GM12872 (cell line): ENCODE measurements around the gene CCR3.

ENCODE experiments used
- TF ChIP-seq, protein P1 (sequence below): IDR thresholded peaks from 3 replicates; pipeline ENCODE4 v1.5.1; 2011; ENCODE audit warnings: low read depth, mild to moderate bottlenecking, low read length, moderate library complexity; ENCODE audit not compliant: insufficient read depth

The CCR3 gene

DNA sequence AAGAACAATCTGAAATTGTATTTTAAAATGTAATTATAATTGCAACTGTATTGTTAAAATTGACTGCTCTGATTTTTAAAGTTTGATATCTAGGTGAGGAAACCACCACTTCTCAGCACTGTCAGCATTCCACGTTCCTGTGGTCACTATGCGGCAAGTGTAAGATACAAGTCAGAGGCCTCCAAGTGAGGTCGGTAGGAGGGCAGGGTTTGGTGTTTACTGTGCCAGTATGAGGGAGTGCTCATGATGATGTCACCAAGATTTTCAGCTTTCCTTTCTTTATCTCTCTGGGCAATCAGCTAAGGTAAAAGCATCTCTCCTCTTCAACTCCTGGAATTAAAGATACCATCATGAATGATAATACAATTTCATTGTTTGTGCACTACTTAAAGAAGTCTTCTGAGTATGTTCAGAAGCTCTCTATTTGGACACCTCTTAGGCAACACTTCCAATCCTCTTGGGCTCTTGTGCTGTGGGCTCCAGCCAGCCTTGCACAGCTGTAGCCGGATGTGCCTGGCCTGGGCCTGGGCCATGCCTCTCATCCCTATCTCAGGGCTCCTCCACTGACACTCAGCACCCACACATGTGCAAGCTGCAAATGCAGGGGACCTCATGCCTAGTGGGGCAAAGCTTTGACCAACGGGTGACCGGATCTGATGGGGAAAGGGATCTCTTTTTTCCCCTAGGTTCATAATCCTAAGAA is 42.9 kb downstream of the CCR3 start:
- TF ChIP-seq, protein P1, sequence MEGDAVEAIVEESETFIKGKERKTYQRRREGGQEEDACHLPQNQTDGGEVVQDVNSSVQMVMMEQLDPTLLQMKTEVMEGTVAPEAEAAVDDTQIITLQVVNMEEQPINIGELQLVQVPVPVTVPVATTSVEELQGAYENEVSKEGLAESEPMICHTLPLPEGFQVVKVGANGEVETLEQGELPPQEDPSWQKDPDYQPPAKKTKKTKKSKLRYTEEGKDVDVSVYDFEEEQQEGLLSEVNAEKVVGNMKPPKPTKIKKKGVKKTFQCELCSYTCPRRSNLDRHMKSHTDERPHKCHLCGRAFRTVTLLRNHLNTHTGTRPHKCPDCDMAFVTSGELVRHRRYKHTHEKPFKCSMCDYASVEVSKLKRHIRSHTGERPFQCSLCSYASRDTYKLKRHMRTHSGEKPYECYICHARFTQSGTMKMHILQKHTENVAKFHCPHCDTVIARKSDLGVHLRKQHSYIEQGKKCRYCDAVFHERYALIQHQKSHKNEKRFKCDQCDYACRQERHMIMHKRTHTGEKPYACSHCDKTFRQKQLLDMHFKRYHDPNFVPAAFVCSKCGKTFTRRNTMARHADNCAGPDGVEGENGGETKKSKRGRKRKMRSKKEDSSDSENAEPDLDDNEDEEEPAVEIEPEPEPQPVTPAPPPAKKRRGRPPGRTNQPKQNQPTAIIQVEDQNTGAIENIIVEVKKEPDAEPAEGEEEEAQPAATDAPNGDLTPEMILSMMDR = no peak

DNA sequence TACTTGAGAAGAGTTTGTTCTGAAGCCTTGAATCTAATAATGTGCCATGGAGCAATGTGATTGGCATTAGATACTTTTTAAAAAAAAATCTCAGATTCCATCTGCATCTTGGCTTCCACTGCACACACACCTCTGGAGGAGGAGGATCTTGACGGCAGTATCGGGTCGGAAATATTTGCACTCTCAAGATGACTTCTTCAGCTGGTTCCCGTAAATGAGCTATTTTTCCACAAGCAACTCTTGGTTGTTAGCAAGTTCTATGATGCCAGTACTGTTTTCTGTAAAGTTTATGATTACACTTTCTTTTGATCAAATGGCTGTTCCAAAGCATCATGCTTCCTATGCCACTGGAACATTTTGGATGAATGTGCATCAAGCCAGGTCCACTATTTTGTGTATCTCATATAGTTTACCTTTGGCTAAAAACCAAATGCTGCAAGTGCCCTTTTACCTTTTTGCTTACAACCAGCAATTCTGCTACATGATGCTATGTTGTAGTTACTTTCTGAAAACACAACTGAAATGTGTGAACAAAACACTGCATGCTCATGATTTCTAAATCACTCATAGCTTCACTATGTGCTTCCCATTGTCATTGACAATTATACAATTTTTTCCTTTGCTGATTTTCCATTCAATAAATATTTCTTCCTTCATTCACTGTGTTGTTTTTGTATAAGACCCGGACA is 43.8 kb downstream of the CCR3 start:
- TF ChIP-seq, protein P1 = no peak

DNA sequence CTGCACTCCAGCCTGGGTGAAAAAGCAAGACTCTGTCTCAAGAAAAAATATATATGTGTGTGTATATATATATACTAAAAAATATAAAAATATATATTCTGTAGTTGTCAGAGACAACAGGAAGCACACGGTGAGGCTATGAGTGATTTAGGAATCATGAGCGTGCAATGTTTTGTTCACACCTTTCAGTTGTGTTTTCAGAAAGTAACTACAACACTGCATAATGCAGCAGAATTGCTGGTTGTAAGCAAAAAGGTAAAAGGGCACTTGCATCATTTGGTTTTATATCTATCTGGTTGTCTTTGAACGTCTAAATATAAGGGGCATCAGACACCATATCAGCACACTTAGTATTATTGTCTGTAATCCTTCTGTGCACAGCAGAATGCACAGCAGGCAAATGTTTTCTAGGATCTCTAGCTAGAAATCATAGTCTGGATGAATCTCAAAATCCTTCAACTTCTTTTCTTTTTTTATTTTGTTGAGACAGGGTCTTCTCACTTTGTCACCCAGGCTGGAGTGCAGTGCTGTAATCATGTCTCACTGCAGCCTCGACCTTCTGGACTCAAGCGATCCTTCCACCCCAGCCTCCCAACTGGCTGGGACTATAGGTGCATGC is 44.8 kb downstream of the CCR3 start:
- TF ChIP-seq, protein P1 = no peak

DNA sequence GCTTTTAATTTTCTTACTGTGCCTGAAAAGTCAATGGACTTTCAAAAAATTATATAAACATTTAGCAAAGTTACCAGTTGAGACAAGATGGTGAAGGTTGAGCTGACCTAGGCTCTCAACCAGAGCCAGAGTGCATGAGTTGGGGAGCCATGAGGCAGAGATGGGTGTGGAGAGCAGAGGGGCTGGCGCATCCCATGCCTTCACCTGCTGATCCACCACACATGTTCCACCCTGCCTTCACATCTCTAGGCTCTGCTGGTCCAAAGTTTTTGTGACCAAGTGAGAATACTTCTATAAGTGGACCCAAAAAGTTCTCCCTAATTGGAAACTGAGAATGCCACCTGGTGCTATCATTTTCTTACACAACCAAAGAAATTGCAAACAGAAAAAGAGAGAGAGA is 47.3 kb downstream of the CCR3 start:
- TF ChIP-seq, protein P1 = no peak

DNA sequence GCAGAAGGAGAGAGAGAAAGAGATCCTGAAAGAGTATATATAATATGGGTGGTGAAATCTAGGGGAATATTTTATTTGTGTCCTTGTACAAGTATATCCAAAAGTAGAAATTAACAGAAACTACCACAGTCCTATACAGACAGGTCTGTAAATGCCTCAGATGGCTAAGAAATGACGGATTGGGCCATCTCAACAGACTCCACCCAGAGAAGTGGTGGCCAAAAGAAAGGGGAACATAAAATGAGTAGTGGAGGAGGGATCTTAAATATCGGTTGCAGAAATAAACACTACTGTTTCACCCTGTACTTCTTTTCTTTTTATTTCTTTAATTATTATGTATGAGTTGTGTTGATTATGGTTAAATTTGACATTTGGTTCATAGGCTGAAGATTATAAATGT is 47.7 kb downstream of the CCR3 start:
- TF ChIP-seq, protein P1 = no peak

DNA sequence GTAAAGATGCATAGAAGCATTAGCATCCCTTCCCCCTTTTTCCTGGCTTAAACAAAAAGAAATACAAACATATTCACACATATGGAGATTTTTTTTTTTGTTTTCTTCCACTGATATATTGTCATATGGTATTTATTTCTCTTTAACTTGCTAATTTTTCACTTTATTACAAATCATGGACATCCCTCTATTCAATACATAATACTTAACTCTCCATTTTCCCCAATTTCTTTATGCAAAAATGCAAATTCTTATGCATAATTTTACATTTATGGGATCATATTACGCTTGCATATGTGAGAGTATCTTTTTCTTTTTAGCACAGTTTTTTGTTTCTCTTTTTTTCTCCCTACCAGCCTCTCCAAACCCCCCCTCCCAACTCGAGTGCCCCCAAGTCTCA is 48.8 kb downstream of the CCR3 start:
- TF ChIP-seq, protein P1 = no peak

DNA sequence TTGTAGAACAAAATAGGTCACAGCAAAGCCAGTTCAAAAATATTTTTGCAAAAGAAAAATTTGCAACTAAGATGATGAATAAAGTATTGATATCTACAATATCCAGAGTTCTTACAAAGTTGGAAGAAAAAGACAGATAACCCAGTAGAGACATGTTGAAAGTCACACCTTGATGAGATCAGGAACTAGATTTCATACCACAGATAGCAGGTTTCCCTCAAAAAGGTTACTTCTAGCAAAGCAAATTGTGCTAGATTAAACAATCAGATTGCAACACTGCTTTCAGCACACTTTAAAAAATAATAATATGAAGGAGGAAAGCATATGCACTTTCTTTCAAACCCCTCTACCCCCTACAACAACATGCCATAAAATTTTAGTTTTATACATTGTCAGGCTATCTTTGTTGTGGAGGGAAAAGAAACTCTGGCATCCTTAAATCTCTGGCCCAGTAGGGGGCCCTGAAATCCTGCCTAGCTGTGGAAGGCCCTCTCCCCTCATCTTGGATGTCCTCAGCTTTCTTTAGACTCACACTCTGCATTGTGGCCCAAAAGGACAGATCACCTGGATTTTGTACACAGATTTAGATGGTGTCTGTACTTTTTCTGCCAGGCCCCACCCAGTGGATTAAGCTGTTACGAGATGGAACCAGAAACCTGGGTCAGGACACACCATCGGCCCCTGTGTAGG is 50.9 kb downstream of the CCR3 start:
- TF ChIP-seq, protein P1 = peak; percentile 25; the same call in 1 of the 3 replicates
